Progenitor cell of endocrine pancreas (in vitro differentiated cells): ENCODE data around the gene GALNT16. TPM values are rescaled to one million over a fixed set of nuclear protein-coding genes. Genes with fewer than 3 reads are reported as not detected.
"Not testable (repeated sequence)": the region's sequence is repeated elsewhere in the genome, so short reads cannot be mapped to it uniquely, and the experiment has no call there.

Experiments
- DNase-seq: peaks from one replicate; pipeline ENCODE4 v3.0.0; 2021; ENCODE audit warnings: low spot score; ENCODE audit not compliant: unreplicated experiment
- H3K27ac Mint-ChIP-seq: 2 replicates; pipeline ENCODE4 v1.8.0; 2021; ENCODE audit warnings: mild to moderate bottlenecking, moderate library complexity, mixed read lengths
- H3K27me3 Mint-ChIP-seq: 2 replicates; pipeline ENCODE4 v1.8.0; 2021; ENCODE audit warnings: mixed read lengths
- H3K36me3 Mint-ChIP-seq: 2 replicates; pipeline ENCODE4 v1.8.0; 2022; ENCODE audit warnings: mixed read lengths; ENCODE audit not compliant: insufficient read depth
- H3K4me1 Mint-ChIP-seq: 2 replicates; pipeline ENCODE4 v1.8.0; 2021; ENCODE audit warnings: low read depth, mixed read lengths
- H3K4me3 Mint-ChIP-seq: 2 replicates; pipeline ENCODE4 v1.8.0; 2021; ENCODE audit warnings: low read depth, mild to moderate bottlenecking, moderate library complexity, mixed read lengths
- H3K9me3 Mint-ChIP-seq: 2 replicates; pipeline ENCODE4 v1.8.0; 2021; ENCODE audit warnings: low read depth, mixed read lengths
- total RNA-seq: library from RNA; stranded (reverse); gene quantifications from 2 replicates; pipeline ENCODE4 v1.2.1, GENCODE V29; 2021
- TF ChIP-seq, protein P1 (sequence below): fragments of 200-600 bp; sonication (generic); IDR thresholded peaks from one replicate; pipeline ENCODE4 v1.5.0; 2021; ENCODE audit warnings: antibody characterized with exemption, mild to moderate bottlenecking; ENCODE audit not compliant: unreplicated experiment

Gene GALNT16
- total RNA-seq, 1 donor from 2014 or later: 12.7 TPM

GRCh38 chr14:69289811-69290520, 30.0 kb downstream of the GALNT16 start:
- H3K4me3 Mint-ChIP-seq: no peak overlapping the region
- TF ChIP-seq, protein P1, sequence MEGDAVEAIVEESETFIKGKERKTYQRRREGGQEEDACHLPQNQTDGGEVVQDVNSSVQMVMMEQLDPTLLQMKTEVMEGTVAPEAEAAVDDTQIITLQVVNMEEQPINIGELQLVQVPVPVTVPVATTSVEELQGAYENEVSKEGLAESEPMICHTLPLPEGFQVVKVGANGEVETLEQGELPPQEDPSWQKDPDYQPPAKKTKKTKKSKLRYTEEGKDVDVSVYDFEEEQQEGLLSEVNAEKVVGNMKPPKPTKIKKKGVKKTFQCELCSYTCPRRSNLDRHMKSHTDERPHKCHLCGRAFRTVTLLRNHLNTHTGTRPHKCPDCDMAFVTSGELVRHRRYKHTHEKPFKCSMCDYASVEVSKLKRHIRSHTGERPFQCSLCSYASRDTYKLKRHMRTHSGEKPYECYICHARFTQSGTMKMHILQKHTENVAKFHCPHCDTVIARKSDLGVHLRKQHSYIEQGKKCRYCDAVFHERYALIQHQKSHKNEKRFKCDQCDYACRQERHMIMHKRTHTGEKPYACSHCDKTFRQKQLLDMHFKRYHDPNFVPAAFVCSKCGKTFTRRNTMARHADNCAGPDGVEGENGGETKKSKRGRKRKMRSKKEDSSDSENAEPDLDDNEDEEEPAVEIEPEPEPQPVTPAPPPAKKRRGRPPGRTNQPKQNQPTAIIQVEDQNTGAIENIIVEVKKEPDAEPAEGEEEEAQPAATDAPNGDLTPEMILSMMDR: no peak
- peaks cover 6% of the 10 kb centered on the region for H3K4me1 Mint-ChIP-seq
- H3K27me3 Mint-ChIP-seq: no peaks in the 10 kb centered on the region
- no peaks in the 10 kb centered on the region for H3K36me3 Mint-ChIP-seq
- DNase-seq: no peak
- H3K9me3 Mint-ChIP-seq: no peaks in the 10 kb centered on the region
- no peak overlapping the region for H3K27ac Mint-ChIP-seq

GRCh38 chr14:69290881-69291280, 30.9 kb downstream of the GALNT16 start:
- not testable (repeated sequence) for H3K4me3 Mint-ChIP-seq, DNase-seq, H3K4me1 Mint-ChIP-seq, H3K27ac Mint-ChIP-seq, H3K9me3 Mint-ChIP-seq, H3K36me3 Mint-ChIP-seq, H3K27me3 Mint-ChIP-seq

- Mint-ChIP-seq H3K4me1 (peaks cover 6% of the 10 kb centered on the region), H3K27ac (no peak overlapping the region), H3K27me3 (no peaks in the 10 kb centered on the region), H3K9me3 (no peaks in the 10 kb centered on the region), H3K36me3 (no peaks in the 10 kb centered on the region), H3K4me3 (no peak overlapping the region)
- TF ChIP-seq, protein P1: no peak
- no peak for DNase-seq
These were observed 31.4 kb downstream of the GALNT16 start for GRCh38 chr14:69291396-69291795.

DNA sequence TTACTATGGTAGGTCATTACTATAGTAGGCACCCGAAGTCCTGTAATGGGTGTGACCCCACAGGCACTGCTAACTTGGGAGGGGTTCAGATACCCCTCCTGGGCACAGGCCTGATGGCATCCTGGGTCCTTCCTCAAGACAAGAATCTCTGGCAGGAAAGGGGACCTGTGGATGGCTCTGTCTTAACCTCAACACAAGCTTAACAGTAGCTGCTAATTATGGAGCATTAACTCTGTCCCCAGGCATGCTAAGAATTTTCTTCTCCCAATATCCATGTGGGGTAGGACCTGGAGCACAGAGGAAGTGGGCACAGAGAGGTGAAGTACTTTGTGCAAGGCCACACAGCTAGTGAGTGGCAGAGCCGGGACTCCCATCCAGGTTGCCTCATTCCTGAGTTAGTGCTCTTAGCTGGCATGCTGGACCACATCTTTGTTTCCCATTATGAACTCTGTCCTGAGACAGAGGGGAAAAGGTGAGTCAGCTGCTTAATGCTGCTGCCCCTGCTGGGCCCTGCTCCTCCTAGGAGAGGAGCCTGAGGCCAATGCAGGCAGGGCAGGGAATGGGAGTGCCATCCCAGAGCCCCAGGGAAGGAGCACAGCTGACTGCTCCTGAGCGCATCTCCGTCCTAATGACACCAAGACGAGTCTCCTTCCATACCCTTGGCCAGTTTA, 32.1 kb downstream of the GALNT16 start:
- Mint-ChIP-seq H3K4me3 (no peak overlapping the region), H3K27me3 (no peaks in the 10 kb centered on the region), H3K4me1 (peaks cover 6% of the 10 kb centered on the region), H3K36me3 (no peaks in the 10 kb centered on the region), H3K27ac (no peak overlapping the region), H3K9me3 (no peaks in the 10 kb centered on the region)
- TF ChIP-seq, protein P1: no peak
- DNase-seq: no peak

DNA sequence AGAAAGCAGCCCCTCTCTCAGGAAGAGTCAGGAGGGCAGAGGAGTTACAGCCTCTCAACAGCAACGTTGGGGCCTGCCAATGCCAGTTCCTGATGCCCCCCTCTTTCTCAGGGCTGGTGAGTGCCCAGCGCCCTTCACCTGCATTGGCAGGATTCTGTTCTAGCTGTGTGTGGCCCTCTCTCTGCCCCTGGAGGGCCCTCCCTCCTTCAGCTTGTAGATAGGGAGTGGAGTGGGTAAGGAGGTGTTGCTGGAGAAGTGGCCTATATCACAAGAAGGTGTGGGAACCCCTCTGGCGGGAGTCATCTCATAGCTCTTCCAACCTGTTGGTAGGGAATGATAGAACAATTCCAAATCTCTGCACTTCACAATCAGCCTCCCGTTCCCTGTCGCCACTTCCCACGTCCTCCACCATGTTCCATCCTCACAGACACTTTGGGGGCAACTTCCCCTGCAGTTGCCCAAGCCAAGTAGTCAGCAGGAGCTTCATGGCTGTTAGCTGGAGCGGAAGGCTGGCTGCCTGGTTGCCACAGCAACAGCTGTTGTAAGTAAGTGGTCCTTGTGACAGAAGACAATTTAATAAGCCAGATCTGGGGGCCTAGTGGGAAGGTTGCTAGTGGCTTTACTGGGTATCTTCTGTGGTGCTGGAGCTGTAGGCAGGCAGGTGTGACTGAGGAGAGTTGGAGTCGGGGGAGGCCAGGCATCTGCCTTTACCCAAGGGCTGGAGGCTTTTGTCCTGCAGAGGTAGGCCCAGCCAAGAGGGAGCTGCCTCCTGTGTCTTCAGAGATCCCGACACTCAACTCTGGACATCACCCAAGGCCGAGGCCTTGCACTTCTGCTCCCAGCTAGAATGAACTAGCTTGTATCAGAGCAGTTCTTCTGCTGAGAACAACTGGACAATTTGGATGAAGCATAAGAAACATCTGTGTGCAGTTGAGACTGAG, 38.4 kb downstream of the GALNT16 start:
- Mint-ChIP-seq H3K27me3 (no peaks in the 10 kb centered on the region), H3K36me3 (no peaks in the 10 kb centered on the region), H3K4me1 (no peaks in the 10 kb centered on the region), H3K27ac (no peak overlapping the region), H3K4me3 (no peak overlapping the region), H3K9me3 (no peaks in the 10 kb centered on the region)
- no peak for DNase-seq
- TF ChIP-seq, protein P1: no peak
